NCI-H1930 (cell line): ENCODE measurements around the gene CHD6.

ENCODE experiments used
- DNase-seq, 2 experiments: peaks; one replicate each; lab custom pipeline; 2025; lab: John Stamatoyannopoulos, UW

Gene CHD6

DNA sequence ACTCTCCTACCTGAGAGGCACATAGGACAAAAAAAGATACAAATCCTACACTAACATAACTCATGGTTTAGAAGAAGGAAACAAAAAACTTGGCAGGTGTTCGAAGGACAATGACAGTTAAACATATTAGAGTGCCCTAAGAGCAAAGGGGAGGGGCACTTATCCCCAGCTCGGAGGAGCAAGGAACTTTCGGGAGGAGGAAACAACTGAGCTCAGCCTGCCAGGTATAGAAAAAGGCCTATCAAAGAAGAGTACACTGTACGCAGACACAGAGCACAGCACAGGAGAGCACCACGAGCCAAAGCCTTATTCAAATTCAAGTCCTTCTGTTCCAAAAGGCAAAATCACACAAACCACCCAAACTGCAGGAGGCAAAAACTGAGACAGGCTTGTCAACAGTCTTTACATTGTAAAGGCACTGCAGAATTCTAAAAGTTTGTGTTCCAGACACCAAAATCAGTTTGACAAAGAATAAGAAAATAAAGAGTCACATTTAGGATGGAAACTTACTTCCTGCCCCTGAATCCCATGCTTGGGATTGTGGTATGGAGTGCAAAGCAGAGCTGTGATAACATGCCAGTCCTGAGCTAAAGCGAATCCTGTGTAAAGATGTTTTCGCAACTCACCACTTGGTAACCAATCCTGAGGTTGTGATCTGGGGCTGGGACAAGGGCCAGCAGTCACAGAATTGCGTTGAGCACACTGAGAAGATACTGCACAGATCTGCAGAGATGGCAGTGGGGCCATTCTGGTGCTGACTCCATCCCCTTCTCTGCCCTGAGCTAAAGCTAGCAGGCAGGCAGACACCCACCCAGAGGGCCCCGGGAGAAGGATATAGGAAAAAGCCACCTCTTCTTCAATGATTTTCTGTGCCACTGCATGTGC lies 108.6 kb downstream of the CHD6 start:
- no peak for DNase-seq

DNA sequence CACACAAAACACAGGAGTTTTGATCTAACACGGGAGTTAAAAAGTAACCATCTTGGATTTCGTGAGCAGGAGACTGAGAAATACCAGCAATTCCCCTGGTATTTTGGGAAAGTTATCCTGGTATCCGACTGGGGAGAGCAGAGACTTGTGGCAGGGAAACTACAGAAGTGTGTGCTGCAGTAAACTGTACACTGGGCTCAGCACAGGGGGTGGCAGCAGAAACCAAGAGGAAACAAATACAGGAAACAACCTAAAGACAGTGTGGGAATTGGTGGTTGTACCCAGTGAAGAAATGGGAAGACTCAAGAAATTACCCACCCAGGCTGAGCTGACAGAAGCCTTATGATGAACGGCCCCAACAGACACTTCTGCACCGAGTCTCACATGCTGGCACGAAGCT lies 109.8 kb downstream of the CHD6 start:
- no peak for DNase-seq

DNA sequence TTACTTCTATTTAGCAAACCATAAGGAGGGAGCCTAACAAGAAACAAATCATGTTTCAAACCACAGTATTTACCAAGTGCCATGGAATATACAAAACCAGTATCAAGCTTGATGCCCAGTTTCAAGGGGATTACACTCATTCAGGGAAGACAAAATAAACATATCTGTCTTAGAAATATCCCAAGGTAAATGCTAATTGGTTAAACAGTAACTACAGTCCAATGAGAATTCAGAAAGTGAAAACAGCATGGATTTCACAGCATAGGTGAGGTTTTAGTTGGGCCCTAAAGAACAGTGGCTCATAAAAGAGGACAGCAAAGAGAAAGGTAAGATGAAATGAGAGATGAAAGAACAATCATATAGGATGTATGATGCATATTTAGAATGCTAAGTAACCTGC lies 110.3 kb downstream of the CHD6 start:
- no peak for DNase-seq

DNA sequence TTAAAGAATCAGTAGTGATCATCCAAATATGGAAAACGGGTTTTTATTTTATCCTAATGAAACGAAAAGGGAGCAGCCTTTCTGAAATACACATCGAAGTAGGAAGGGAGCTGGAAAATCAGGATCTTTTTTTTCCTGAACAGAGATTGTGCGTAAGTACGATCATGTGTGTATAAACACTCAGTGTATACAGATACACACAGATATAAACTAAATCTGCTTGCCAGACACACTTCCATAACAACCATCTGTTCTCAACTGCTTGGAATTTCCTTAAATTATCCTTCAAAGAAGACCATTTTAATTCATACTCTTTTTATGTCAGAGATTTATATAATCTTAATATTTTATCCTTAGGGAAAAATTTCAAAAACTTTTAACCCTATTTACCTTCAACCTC lies 110.7 kb downstream of the CHD6 start:
- no peak for DNase-seq

DNA sequence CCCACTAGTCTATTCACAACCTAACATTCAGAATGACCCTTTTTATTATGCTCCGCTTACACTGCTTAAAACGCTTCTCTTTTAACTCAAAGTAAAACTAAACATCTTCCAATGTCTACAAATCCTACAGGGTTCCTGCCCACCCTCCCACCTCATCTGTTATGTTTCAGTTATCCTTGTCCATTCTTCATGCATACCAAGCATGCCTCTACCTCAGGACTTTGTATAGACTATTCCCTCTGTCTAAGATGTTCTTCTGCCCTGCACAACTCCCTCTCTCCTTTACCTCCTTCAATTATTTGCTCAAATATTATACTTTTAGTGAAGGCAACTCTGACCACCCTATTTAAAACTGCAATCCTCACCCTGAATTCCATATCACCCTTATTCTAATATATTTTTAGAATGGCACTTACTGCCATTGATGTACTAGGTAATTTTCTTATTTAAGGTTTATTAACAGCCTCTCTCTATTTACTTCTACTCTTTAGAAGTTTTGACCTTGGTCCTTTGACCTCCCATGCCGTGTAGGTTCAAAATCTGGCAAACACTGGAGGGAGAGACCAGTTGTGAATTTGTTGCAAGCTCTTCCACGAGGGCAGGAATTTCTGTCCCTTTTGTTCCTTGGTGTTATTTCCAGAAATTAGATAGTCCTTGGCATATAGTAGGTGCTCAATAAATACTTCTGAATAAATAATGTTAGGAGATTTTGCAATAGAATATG lies 111.8 kb downstream of the CHD6 start:
- DNase-seq = no peak

DNA sequence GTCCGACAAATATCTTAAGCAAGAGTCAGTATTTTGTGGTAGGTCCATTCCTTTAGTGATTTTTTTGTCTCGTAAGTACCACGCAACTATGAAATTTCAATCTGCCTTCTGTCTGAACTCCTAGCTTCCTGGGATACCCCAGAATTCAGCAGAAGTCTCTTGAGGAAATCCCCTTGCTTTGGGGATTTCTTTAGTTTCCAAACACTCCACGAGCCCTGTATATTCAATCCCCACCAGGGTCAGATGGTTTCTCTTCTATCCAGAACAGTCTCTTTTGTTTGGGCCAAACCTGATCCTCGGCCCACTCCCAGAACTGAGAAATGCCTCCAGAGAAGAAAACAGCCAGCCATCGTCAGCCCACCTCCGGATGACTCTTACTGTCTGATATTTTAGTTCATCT lies 113.0 kb downstream of the CHD6 start:
- DNase-seq = no peak

DNA sequence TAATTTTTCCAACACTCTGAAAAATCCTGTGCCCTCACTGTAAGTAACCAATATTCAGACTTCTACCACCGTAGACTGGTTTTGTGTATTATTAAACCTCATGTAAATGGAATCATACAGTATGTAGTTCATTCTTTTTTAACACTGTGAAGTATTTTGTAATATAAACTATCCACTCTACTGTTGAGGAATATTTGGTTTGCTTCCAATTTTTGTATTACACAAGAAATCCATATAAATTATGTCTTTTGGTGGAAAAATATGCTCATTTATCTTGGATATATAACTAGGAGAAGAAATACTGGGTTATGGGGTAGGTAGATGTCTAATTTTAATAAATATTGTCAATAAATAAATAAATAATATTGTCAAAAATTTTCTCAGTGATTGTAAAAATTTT lies 116.8 kb downstream of the CHD6 start:
- DNase-seq = no peak

DNA sequence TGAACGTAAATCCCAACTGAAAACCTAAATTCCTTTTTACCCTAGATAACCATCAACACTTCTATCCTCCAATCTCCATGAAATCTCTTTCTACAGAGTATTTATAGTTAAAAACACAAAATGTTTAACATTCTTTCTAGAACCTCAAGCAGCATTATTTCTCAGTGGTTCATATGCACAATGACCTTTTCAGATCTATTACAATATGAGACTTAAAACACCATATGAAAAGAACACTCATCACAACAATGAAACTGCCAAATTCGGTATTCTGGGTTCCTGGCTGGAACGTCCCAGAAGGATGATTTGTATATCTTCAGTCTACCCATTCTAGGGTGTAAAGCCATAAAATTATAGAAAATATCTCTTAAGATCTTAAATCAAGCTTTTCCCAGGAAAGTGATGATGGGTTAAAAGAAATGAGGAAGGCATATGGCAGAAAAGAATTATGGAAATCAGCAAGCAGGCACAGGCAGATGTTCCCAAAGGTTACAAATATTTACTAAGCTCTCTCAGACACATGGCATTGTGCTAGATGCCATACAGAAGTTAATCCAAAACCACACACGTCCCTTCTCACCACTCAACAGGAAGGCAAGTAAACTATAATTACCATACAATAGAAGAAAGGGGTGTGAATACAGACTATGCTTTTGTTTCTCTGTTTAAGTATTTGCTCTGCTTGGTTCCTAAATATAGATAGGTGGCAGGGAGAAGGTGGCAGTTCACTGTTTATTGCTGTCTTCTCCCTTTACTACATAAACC lies 118.0 kb downstream of the CHD6 start:
- peak; percentile 52 to 86 for DNase-seq

DNA sequence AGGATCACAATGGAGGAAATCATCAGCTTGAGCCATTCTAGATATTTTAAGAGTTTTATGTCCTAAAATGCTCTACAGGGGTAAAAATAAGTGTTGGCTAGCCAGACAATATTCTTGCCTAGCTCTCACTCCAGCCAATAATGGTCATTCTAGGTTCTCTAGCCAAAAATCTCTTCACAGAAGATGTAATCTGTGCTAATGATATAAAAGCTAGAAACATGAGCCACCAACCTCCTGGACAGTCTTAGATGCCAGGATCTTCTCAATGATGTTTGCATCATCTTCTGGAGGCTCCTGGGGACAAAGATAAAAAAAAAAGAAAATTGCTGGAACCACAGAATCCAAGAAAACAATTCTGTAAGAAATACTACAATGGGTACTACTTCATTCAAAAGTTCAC lies 119.1 kb downstream of the CHD6 start:
- no peak for DNase-seq

DNA sequence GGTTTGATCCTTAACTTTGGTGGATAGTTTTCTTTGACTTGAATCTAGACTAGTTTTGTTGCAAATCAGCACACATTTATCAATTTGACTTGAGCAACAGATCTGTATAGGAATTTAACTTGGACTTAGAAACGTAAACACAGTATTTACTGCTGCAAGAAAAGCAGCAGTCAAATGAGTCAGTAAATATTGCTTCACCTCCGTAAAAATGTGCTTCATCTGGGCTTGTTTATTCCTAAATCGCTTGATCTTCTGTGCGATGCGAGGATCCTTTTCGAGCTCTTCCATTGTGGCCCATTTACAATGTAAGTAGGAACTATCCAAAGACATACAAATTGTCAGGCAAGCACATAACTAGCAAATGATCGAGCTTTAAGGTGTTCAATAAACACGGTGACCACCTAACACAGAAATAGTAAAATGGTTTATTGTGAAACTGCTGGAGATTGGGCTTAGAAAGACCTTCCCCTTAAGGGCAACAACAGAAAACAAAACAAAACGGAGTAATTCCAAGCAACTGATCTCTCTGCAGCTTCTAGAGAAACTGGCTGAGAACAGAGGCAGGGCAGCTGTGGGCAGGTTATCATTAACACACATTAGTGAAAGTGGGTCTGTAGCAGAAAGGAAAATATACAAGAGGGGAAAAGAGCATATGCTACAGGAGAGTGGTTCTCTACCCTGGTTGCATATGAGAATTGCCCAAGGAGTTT lies 120.8 kb downstream of the CHD6 start:
- no peak for DNase-seq

DNA sequence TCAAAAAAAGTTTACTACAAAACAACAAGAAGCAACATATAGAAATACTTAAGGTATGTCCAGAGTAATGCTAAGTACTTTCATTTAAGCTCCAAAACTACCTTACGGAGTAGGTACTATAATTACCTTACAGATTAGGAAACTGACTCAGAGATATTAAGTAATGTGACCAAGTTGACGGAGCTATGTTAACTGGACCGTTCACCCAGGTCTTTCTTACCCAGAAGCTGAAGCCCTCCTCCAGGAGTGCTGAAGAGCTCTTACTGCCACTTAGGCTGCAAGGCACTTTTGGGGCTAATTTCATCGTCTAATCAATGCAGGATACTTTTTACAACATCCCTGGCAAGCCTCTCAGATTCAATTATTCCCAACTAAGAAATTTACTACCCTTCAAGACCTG lies 123.7 kb downstream of the CHD6 start:
- no peak for DNase-seq

DNA sequence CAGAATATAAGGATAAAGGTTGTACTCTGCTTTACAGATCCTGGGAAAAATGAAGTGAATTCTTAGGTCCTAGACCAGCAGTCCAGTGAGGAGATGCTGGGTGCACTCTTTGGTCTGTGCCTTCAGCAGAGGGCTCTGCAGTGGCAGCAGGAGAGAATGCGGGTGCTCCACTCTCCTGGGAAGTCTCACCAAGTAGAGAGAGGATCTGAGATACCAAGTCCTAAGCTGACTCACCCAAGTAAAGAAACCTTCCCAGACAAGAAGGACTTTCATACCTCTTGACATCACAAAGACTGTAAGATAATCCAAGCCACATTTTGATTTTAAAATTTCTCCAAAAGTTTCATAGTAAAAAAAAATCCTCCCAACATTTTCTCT lies 134.6 kb downstream of the CHD6 start:
- no peak for DNase-seq

DNA sequence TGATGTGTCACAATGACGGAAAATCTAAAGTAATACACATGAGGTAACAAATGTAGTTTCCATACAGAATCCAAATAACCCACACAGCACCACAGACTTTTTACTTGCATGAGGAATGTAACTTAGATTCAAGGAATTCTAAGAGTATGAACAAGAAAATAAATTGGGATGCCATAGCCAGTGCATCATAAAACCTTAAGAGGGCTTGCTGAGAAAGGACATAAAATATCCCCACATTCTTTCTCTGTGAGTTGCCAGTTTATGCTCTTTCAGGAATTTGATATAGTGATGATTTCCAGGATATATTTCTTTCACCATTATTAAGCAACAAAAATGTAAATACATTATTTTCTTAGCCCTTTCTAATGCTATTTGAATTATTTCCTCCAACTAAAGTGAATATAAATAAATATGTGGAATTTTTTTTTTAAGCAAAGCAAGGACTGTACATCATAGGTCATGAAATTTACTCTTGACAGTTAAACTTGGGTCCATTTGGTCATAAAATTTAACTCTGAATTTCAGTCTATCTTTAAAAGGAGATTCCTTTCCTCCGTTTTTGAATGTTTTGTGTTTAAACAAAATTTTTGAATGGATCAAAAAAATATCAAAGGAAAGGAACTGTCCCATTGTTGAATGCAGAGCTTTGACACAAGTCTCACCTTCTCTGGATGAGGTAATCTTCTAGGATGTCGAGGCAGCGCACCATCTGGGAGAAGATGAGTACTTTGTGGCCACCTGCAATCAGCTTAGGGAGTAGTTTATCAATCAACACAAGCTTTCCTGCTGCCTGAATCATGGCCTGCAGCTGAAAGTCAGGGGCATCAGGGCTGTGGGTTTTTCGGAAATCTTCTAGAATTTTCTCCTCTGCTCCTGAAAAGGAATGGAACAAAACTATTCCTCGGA lies 135.3 kb downstream of the CHD6 start:
- DNase-seq = no peak

DNA sequence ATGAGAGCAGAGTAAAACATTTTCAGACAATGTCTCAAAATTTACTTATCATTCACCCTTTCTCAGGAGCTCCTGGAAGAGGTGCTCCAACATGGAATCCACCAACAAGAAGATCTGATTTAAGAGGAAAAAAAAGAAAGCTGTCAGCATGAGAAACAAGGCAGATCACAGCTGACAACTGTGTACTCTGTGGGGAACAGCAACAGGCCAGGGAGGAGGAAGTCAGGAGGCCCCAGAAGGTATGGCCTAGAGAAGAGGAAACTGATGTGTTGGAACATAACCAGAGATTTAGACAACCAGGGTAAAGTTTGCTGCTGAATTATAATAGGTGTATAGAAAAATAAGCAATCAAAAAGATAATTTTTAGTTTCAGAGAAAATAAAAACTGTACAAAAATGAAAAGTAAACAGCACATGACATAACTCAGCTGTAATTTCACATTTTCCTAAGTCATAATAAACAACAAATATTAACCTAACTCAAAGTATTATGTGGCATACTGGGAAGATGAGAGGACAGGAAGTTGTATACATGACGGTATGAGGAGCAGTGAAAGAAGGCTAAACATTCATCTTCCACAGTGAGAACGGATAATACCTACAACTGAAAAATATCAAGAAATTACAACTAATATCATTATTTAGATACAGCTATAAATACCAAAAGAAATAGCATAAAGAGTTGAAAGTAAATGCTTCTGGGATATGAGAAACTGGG lies 138.0 kb downstream of the CHD6 start:
- DNase-seq = no peak

DNA sequence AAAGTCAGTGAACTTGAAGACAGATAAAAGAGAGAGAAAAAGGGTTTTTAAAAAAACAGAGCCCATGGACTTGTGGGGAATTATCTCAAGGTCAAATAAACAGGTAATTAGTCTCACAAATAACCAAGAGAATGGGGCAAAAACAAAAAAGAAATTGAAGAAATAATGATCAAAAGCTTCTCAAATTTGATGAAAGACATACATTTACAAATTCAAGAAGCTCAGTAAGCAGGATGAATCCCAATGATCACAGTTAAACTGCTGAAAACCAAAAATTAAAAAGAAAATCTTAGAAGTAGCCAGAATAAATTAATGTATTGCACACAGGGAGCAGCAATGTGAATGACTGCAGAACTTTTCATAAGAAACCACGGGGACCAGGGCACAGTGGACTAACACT lies 139.1 kb downstream of the CHD6 start:
- no peak for DNase-seq

DNA sequence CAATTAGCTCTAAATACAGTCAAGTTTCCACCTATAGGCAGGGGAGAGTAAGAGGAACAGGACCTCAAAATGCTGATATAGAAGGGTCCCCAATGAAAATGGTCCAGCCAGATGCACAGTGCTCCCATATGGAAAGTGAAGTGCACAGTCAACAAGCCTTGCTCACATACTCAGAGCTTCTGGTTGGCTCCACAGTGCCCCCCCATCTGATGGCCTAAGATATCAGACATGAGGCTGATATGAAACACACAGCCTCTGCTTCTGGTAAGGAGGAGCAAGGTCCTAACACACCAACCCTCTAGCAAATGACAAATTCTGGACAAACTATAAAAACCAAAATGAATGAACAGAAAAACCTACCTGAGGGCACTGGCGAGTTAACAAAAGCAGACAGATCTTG lies 140.2 kb downstream of the CHD6 start:
- no peak for DNase-seq

DNA sequence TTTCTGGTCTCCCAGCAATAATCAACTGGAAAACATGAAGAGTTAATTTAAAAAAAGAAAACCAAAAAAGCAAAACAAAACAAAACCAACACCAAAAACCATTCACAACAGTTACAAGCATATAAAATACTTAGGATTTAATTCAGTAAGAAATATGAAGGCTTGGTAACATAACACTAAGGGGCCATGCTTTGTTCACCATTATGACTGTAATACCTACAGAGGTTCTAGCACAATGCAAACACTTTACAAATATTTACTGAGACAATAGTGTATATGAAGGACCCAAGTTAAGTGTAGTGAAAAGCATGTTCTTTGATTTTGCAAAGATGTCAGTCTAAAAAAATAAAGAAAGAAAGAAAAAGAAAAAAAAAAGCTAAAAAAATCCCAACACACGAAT lies 141.7 kb downstream of the CHD6 start:
- DNase-seq = no peak

DNA sequence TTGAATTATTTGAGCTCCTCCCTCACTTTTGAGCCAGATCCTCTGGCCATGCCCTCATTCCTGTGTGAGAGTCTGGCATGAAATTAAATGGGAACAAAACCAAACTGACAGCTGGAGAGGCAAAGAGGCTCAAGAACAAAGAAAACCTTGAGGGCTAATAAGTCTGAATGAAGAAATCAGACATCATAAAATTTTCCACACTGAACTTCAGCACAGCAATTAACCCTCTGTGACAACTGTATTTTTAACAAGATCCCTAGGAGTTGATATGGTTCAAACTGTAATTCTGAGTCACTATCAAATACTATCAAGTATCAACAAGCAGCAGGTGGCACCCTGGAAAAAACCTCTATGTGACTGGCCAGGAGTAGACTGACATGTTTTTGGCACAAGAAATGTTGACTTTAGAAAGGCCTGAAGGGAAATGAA lies 142.2 kb downstream of the CHD6 start:
- DNase-seq = no peak

DNA sequence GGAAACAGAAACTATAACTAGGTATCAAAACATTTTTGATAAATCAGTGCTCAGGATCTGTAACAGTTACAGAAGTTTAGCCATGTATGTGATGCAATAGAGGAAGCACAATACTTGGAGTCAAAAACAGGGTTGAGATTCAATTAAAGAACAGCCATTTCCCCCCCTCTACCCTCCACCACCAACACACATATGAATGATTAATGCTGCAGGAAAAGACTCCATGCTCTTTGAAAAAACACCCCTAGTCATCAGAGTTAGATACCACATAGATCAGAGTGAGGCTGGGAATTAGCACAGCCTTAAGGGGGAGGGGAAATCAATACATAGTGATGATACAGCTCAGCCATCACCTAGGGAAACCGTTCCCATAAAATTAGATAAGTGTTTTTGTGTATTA lies 142.7 kb downstream of the CHD6 start:
- no peak for DNase-seq

DNA sequence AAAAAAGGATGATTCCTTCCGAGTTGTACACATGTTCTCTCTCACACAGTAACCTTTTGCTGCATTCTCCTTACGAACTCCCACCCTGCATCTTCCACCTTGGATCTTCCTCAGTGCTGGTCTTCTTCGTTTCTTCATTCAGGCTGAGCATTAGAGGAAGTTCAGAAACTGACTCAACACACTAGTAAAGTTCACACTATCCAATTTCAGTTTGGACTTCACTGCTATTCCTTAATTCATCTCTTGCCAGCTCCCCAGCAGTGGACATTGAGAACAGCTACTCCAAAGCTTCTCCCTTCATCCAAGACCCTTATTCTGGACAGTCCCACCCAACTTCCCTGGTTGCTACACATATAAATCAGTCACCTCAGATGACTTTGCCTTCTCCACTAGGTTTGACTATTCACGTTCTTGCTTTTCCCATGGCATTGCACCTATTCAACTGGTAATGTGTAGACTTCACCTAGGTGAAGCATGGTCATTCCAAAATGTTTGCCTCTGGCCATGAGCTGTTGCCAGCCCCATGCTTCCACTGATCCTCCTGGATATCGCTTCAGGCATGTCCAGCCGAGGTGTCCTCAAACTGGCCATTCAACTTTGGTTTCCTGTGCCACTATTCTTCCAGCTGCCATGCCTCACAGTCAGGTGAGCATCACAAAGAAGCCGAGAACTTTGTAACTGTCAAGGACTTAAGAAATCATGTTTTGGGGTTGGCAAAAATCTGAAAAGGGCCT lies 147.6 kb downstream of the CHD6 start:
- DNase-seq = no peak
